Vagina (tissue), 2 donors: ENCODE data around the gene OXSR1. TPM values are rescaled to one million over a fixed set of nuclear protein-coding genes. Genes with fewer than 3 reads are reported as not detected.

ENCODE experiments used
- DNase-seq, 2 donors: peaks; one replicate each; pipeline ENCODE4 v3.0.0-alpha.2; 2017; ENCODE audit errors: extremely low spot score in 2 of 2
- H3K27ac ChIP-seq: fragments of 200-600 bp; sonication (generic); one replicate; pipeline ENCODE4 v1.5.1; 2019
- H3K27me3 ChIP-seq: fragments of 200-600 bp; sonication (generic); one replicate; pipeline ENCODE4 v1.5.1; 2019
- H3K36me3 ChIP-seq, 2 donors: fragments of 200-600 bp; sonication (generic); one replicate each; pipeline ENCODE4 v1.5.1; 2017 to 2019
- H3K4me1 ChIP-seq: fragments of 200-600 bp; sonication (generic); one replicate; pipeline ENCODE4 v1.5.1; 2019
- H3K4me3 ChIP-seq, 2 donors: fragments of 200-600 bp; sonication (generic); 1 replicate in 1 of 2; 2 replicates in 1 of 2; pipeline ENCODE4 v1.5.1; 2016 to 2019
- H3K9me3 ChIP-seq: fragments of 200-600 bp; sonication (generic); one replicate; pipeline ENCODE4 v1.5.1; 2019
- CTCF ChIP-seq, 3 experiments: fragments of 450-650 bp in 2 of 3; fragments of 200-600 bp in 1 of 3; sonication (generic) in 1 of 3; IDR thresholded peaks; one replicate each; pipeline ENCODE4 v1.5.1; 2017 to 2019; ENCODE audit warnings: antibody characterized with exemption in 3 of 3, mild to moderate bottlenecking in 2 of 3, moderate library complexity in 2 of 3
- POLR2A ChIP-seq, 2 donors: fragments of 450-650 bp; IDR thresholded peaks; one replicate each; pipeline ENCODE4 v1.6.1; 2017; ENCODE audit warnings: antibody characterized with exemption in 2 of 2, mild to moderate bottlenecking in 2 of 2, moderate library complexity in 2 of 2
- POLR2AphosphoS5 ChIP-seq, 2 donors: sonication (generic); formaldehyde crosslinking; IDR thresholded peaks; one replicate each; pipeline ENCODE4 v1.9.0; 2017; ENCODE audit warnings: antibody characterized with exemption in 2 of 2, mild to moderate bottlenecking in 2 of 2, low read depth in 1 of 2; ENCODE audit not compliant: insufficient read depth in 1 of 2
- intact Hi-C: fragments of 100-400 bp; cut with DNase I; formaldehyde crosslinking; loops from one replicate; pipeline ENCODE4 v1.15.1; 2023
- total RNA-seq: library from RNA; depleted of rRNA; stranded (reverse); fragments of >200 nt; gene quantifications from one replicate; pipeline ENCODE4 v1.2.3, GENCODE V29; 2016

Gene OXSR1
- total RNA-seq, 1 donor from 2014 or later, result 22.8 TPM

GRCh38 chr3:38212141-38212540, 46.8 kb downstream of the OXSR1 start:
- Histone ChIP-seq H3K36me3 (peaks cover 0 to 6% of the 10 kb centered on the region in 2 donors), H3K4me1 (peaks cover 11% of the 10 kb centered on the region), H3K9me3 (no peaks in the 10 kb centered on the region), H3K4me3 (no peak overlapping the region), H3K27me3 (no peaks in the 10 kb centered on the region), H3K27ac (no peak overlapping the region)
- intact Hi-C loops, result no loop called here
- TF ChIP-seq POLR2A (IDR thresholded peaks at IDR 0.05), result no peak
- no peak for TF ChIP-seq POLR2AphosphoS5 (IDR thresholded peaks at IDR 0.05; ENCODE audit: insufficient read depth in 1 of 2, low read depth in 1 of 2)
- TF ChIP-seq CTCF (IDR thresholded peaks at IDR 0.05), result no peak
- DNase-seq, result no peak

GRCh38 chr3:38214560-38214959, 49.2 kb downstream of the OXSR1 start:
- no peaks in the 10 kb centered on the region for H3K27me3 ChIP-seq
- H3K36me3 ChIP-seq, result peaks cover 0 to 6% of the 10 kb centered on the region in 2 donors
- TF ChIP-seq POLR2A (IDR thresholded peaks at IDR 0.05) (no peak), POLR2AphosphoS5 (IDR thresholded peaks at IDR 0.05; ENCODE audit: insufficient read depth in 1 of 2, low read depth in 1 of 2) (no peak), CTCF (IDR thresholded peaks at IDR 0.05) (no peak)
- peaks cover 11% of the 10 kb centered on the region for H3K4me1 ChIP-seq
- no peak overlapping the region for H3K4me3 ChIP-seq
- intact Hi-C loops, result no loop called here
- no peak overlapping the region for H3K27ac ChIP-seq
- no peak for DNase-seq
- no peaks in the 10 kb centered on the region for H3K9me3 ChIP-seq

GRCh38 chr3:38219609-38220197, 54.4 kb downstream of the OXSR1 start:
- peaks cover 0 to 20% of the 10 kb centered on the region in 2 donors for H3K36me3 ChIP-seq
- H3K27me3 ChIP-seq, result no peaks in the 10 kb centered on the region
- no peak overlapping the region for H3K27ac ChIP-seq
- no peak for TF ChIP-seq CTCF (IDR thresholded peaks at IDR 0.05)
- no peak for TF ChIP-seq POLR2A (IDR thresholded peaks at IDR 0.05)
- no peak for TF ChIP-seq POLR2AphosphoS5 (IDR thresholded peaks at IDR 0.05; ENCODE audit: insufficient read depth in 1 of 2, low read depth in 1 of 2)
- DNase-seq, result no peak
- H3K9me3 ChIP-seq, result no peaks in the 10 kb centered on the region
- H3K4me3 ChIP-seq, result no peak overlapping the region
- H3K4me1 ChIP-seq, result no peaks in the 10 kb centered on the region
- intact Hi-C loops, result no loop called here

- Histone ChIP-seq H3K9me3 (no peaks in the 10 kb centered on the region), H3K27me3 (no peaks in the 10 kb centered on the region), H3K4me3 (no peak overlapping the region), H3K27ac (no peak overlapping the region), H3K4me1 (no peaks in the 10 kb centered on the region), H3K36me3 (peaks cover 0 to 24% of the 10 kb centered on the region in 2 donors)
- intact Hi-C loops, result no loop called here
- TF ChIP-seq CTCF (IDR thresholded peaks at IDR 0.05) (no peak), POLR2A (IDR thresholded peaks at IDR 0.05) (no peak), POLR2AphosphoS5 (IDR thresholded peaks at IDR 0.05; ENCODE audit: insufficient read depth in 1 of 2, low read depth in 1 of 2) (no peak)
- DNase-seq, result no peak
These were observed 55.7 kb downstream of the OXSR1 start for GRCh38 chr3:38221005-38221404.

- intact Hi-C loops, result no loop called here
- DNase-seq, result no peak
- Histone ChIP-seq H3K27ac (no peak overlapping the region), H3K9me3 (no peaks in the 10 kb centered on the region), H3K27me3 (no peaks in the 10 kb centered on the region), H3K4me1 (no peaks in the 10 kb centered on the region), H3K36me3 (peaks cover 0 to 18% of the 10 kb centered on the region in 2 donors), H3K4me3 (no peak overlapping the region)
- TF ChIP-seq POLR2AphosphoS5 (IDR thresholded peaks at IDR 0.05; ENCODE audit: insufficient read depth in 1 of 2, low read depth in 1 of 2), result no peak
- no peak for TF ChIP-seq POLR2A (IDR thresholded peaks at IDR 0.05)
- TF ChIP-seq CTCF (IDR thresholded peaks at IDR 0.05), result no peak
These were observed 56.8 kb downstream of the OXSR1 start for GRCh38 chr3:38222032-38222634.
